Measurements from ENCODE around the gene SLC16A8.
"Not testable (repeated sequence)": the region's sequence is repeated elsewhere in the genome, so short reads cannot be mapped to it uniquely, and the experiment has no call there.

The SLC16A8 gene

DNA sequence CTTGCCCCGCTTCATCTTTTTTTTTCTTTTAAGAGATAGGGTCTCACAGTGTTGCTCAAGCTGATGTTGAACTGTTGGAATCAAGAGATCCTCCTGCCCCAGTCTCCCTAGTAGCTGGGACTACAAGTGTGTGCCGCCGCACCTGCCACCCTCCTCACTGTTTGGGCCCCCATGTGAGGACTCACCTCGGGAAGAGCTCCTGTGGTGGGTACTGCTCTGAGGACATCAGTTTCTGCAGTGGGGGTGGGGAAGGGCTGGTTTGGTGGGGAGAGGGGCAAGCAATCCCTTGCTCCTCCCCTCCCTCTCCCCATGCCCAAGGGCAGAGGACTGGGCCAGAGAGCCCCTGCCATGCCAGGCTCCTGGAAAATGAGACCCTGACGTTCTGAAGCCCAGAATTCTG lies 1.5 kb upstream of the SLC16A8 start:
- DNase-seq = no peak

DNA sequence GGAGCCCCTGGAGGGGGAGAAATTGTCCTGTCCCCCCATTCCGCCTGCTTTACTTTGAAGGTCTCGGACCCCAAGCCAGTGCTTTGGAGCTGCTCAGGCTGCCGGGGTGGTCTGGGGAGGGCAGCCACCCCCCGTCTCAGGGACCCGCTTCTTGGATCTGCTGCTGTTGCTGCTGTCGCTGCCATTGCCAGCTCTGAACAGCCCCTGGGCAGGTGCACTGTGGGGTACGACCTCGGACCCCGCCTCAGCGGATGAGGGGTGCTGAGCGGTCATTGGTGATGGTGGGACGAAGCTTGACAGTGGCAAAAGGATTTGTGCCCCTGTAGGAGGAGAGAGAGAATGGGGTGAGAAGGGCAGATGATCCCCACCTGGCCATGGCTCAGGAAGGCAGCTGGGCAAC lies 1.1 kb upstream of the SLC16A8 start:
- no peak for DNase-seq

DNA sequence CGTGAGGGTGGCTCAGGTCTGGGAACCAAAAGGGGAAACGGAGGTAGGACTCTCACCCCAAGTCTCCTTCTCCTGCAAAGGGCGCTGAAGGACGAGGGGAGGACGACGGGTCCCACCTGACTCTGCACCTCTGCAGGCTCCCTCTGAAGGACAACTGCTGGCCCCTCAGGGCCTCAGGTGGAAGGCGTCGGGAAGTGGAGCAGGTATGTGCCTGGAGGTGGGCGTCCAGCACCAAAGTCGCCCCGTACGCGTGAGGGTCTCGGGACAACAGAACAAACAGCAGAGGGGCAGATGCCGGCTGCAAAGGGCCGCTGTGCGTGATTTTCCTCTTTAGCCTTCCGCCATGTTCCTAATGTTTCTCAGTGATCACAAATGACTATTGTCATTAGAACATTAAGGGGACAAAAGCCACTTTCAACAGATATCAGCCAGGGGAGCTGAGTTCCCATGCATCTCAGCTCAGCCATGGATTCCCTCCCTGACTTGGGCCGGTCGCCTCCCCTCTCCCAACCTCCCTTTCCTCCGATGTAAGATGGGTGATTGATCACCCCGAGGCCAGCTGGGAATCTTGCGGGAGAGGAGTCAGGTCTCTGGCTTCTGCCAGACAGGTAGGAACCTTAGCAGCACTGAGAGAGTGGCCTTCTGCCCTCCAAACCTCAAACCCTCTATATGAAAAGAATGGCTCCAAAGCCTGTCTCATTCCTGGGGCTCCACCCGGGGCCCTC lies 836 bp downstream of the SLC16A8 start:
- peak; percentile 15 for DNase-seq

DNA sequence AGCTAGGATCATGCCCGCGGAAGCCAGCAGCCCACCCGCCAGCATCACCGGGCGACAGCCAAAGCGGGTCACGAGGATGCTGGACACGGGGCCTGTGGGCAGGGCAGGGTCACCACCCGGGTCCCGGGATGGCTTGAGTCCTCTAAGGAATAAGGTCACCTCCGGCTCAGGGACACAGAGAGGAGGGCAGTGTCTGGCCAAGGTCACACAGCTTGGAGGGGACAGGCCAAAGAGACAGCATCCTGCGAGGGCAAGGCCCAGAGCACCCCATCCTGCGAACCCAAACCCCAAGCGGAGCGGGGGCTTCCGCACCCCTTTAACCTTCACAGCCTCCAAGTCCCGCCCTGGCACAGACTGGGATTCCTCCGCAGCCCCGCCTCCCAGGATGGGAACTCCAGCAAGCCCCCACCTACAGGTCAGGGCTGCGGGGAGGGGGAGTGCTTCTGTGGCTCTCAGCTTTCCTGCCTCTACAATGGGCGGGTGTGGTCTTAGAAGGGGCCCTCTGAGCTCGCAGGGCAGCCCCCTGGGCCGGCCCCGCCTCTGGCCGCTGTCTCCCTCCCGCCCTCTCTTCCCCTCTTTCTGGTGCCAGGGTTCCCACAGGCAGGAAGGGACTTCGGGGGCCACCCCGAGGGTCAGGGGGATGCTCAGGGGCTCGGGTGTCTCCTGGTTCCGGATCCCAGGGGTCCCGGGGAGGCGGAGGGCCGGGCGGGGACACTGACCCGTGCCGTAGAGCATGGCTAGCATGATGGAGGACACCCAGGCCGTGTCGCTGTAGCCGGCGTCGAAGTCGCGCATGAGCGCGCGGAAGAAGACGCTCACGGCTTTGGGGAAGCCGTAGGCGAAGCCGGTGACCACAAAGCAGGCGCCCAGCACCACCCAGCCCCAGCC lies 1.8 kb downstream of the SLC16A8 start:
- DNase-seq = no peak

DNA sequence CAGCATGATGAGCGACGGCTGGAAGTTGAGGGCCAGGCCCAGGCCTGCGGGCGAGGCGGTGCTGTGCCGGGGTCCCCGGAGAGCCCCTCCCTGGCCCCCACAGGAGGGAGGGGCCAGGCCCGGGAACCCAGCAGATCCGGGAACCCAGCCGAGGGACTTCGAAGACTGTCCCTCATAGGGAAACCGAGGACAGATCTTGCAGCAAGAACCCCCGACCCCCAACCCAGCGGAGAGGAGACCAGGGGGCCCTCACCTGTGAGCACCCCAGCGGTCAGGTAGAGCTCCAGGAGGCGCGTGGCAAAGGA lies 2.4 kb downstream of the SLC16A8 start:
- DNase-seq = no peak

DNA sequence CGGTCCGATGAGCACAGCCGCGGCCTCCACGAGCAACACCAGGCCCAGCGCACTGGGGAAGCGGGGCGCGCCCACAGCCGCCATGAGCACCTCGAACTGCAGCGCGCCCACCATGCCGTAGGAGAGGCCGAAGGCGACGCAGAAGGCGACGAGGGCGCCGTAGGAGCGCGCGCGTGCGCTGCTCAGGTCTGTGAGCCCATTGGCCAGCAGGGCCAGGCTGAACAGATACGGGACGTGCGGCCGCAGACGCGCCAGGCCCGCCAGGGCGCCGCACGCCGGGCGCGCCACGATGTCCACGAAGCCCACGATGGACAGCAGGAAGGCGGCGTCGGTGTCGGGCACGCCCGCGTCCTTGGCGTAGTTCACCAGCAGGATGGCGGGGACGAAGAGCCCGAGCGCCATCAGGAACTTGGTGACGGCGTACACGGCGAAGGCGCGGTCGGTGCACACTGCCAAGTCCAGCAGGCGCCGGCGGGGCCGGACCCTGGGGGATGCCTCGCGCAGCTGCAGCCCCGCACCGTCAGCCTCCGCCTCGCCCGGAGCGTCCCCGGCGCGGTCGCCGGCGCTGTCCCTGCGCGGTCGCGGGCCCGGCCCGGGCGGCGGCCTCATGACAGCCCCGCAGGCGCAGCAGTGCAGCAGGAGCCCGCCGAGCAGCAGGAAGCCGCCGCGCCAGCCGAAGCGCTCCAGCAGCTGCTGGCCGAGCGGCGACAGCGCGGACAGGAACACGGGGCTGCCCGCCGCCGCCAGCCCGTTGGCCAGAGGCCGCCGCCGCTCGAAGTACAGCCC lies 2.9 kb downstream of the SLC16A8 start:
- DNase-seq = no peak

DNA sequence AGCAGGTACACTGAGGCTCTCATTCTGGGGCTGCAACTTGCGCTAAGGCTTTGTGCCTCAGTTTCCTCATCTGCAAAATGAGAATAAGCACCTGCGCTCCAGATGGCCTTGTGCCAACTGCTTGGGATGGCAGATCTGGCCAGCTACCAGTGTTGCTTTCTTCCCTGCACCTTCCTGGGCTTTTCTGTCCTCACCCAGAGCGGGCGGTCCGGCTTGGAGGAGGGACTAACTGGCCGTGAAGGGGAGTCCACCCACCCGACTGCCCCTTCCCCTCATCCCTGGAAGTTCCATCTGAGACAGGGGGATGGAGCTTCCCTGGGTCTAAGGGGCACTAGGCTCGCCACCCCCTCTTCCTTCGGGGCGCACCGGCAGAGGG lies 3.5 kb downstream of the SLC16A8 start:
- peak; percentile 27 for DNase-seq

DNA sequence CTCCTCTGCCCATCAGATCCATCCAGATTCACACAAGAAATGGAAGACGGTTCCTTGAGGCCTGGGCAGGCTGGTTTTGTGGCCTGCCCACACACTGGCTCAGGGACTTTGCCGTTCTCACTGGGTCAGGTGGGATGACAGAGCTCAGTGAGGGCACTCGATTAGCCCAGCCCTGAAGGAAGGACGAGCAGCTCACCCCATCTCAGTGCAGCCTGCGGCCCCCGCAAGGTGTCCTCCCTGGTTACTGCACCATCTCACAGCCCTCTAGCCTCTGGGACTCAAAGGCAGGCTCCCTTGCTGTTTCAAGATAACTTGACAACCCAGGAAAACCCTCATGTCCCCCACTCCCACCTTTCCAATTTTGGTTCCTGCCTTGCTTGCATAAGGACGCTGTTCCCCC lies 4.2 kb downstream of the SLC16A8 start:
- no peak for DNase-seq

DNA sequence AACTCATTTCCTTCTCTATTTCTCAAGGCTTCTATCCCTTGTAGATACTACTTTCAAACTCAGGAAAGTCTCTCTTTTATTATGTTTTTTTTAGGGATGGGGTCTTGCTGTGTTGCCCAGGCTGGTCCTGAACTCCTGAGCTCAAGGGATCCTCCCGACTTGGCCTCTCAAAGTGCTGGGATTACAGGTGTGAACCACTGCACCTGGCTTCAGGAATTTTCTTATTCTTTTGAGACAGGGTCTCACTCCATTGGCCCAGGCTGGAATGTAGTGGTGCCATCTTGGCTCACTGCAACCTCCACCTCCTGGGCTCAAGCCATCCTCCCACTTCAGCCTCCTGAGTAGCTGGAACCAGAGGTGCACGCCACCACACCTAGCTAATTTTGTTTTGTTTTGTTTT lies 4.8 kb downstream of the SLC16A8 start:
- DNase-seq = not testable (repeated sequence)

DNA sequence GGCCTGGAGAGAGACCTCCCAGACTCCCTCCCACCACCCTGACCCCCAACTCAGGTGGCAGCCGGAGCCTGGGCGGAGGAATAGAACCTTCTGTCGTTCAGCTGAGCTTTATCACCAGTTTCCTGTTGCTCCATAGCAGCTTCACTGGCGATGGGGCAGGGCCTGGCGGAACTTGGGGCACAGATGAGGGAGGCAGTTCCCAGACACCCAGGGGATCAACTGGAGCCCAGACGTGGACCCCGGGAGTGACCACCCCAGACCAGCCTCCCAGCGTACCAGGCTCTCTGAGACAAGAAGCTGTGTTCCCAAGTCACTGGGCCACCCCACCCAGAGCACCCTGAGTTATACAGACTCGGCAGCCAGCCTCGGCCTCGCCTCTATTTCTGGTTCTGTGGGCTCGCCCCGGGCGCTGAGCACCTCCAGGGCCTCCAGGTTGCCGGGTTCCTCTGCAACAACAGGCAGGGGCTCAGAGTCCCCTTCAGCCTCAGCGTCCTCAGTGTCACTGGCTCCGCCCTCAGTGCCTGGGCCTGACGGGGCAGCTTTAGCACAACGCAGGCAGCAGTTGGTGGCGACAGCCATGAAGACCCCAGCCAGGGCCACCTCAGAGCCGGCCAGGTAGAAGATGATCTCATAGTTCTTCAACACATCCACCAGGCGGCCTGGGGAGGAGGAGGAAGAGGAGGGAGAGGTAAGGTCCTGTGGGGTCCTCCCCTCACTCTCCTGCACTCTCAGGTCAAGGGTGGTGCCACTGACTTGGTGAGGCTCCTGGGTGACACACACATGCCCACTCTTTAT lies 5.7 kb downstream of the SLC16A8 start:
- no peak for DNase-seq

DNA sequence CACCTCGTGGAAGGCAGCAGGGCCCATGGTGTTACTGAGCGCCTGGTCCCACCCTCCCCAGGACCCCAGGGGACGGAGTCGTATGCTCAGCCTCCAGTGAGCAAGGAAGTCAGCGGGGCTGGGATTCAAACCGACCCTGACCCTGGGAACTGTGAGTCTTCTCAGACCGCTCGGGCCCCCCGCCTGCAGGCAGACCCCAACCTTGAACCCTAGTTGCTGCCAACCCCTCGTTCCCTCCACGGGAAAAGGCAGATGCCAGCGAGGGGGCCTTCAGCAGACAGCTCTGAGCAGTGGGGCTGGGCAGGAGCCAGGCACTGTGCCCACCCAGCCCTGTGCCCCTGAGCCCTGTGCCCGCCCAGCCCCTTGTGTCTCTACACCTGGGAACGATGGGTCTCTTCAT lies 6.4 kb downstream of the SLC16A8 start:
- no peak for DNase-seq

DNA sequence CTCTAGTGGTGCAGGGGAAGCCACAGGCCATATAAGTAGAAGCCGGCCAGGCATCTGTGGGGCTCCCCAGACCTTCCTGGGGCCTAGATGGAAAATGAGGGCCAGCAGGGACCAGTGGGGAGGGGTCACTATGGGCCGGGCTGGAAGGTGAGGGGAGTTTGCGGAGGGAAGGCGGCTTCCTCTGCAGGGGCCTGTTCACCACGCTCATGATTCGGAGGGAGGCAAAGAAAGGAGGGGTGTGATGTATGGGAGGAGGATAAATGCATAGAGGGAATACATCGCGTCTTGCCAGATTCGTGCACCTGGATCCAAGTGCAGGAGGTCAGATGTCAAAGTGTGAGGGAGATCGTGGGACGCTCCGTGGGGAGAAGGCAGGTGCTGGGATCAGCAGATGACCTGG lies 6.9 kb downstream of the SLC16A8 start:
- DNase-seq = no peak

DNA sequence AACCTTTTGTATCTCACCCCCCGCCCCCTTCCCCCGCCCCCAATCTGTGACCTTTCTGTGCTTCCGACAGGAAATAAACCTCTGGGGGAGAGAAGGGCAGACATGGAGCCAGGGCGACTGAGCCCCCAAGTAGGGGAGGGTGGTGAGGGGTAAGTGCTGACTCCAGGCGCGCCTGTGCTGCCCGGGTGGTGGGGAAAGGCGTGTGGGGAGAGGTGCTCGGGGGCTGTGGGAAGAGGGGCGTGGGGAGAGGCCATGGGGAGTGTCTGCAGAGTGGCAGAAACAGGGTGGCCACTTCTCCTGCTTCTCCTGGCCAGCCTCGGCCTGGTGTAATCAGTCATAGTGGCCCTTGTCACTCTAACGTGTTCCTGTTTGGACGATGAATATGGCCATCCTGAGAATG lies 8.0 kb downstream of the SLC16A8 start:
- no peak for DNase-seq

DNA sequence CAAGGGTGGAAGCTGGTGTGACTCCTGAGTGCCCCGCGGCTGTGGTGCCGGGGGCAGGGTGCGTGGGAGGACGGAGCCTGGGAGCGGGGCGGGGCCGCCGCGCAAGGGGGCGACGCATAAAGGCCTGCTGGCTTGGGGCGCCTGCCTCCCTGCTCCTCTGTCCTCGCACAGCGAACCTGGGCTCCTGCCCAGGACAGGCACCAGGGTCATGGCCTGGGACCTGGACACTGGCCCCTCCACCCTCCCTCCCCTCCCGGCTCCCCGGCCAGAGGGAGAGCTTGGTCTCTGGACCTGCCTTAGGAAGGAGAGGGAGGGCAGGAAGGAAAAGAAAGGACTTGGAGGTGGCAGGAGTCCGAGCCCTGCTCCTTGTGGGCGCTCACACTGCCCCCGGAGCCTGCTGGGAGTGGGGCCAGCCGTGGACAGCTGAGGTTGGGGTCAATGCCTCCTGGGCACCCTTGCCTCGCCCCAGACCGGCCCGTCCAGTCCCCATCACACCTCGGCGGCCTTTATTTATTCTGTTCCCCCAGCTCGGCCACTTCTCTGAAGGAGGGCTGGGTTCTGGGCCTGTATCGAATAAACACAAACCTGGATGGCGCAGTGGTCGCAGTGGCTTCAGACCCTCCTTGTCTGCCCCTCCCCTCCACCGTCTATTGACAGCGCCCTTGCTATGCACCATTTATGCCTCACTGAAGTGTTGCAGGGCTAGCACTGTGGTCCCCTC lies 8.7 kb downstream of the SLC16A8 start:
- DNase-seq = no peak

DNA sequence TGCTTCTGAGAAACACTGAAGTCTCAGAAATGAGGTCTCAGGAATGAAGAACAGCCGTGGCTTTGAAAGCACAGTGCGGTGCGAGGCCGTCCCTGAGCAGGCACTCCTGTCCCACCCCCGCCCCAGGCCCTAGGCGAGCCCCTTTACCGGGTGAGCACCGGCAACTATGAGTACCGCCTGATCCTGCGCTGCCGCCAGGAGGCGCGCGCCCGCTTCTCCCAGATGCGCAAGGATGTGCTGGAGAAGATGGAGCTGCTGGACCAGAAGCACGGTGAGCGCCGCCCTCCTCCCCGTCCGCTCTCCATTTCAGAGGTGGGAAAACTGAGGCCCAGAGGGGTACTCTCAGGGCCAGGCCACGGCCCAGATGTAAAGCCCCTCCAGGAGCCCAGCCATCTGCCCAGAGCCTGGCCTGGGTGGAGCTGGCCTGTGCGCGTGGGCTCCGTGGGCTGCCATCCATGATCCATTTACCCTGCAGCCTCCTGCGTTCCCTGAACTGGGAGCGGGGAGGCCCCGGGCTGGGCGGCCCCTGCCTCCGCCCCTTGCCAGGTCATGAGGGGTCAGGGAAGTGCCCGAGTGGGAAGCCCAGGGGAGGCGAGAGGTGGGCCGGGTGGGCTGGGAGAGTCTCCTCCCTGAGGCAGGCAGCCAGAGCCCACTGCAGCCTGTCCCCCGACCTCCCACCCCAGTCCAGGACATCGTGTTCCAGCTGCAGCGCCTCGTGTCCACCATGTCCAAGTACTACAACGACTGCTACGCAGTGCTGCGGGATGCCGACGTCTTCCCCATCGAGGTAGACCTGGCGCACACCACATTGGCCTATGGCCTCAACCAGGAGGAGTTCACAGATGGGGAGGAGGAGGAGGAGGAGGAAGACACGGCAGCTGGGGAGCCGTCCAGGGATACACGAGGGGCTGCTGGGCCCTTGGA lies 9.5 kb downstream of the SLC16A8 start:
- DNase-seq = no peak

DNA sequence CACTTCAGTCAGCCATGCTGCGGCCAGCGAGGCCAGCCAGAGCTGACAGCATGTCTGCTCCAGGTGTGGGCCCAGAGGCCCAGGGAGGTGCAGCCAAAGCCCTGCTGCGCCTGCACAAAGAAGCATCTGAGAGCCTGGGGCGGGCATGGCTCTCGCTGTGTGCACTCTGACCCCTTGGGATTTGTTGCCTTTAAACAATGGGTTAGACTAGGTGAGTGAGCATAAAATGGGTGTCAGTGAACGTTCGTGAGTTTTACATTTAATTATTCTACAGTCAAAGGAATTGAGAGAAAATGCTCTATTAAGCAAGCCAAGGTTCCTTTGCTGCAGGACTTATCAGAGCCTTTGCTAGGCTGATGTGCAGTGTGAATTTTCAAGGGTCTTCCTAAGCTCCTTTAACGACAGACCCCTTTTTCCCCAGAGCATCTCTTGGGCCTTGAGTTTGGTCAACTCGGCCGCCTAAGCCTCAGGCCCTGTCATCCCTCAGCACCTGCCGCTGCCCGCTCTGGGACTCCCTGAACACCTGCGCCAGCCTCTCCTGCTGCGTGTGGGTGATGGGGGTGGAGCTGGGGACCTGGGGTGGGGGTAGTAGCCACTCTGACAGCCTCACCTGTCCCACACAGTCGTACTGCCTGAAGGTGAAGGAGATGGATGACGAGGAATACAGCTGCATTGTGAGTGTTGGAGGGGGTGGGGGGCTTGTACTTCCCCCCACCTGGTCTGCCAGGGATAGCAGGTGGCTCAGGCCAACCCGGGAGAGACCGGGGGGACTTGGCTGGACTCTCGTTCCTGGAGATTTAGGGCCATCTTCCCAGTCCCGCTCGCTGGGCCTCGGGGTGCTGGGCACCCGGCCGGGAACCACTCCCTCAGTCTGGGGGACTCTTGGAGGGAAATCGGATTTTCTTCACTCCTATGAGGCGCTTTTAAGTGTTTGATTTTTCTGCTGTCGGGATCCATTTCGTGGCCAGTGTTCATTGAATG lies 10.5 kb downstream of the SLC16A8 start:
- DNase-seq = no peak

DNA sequence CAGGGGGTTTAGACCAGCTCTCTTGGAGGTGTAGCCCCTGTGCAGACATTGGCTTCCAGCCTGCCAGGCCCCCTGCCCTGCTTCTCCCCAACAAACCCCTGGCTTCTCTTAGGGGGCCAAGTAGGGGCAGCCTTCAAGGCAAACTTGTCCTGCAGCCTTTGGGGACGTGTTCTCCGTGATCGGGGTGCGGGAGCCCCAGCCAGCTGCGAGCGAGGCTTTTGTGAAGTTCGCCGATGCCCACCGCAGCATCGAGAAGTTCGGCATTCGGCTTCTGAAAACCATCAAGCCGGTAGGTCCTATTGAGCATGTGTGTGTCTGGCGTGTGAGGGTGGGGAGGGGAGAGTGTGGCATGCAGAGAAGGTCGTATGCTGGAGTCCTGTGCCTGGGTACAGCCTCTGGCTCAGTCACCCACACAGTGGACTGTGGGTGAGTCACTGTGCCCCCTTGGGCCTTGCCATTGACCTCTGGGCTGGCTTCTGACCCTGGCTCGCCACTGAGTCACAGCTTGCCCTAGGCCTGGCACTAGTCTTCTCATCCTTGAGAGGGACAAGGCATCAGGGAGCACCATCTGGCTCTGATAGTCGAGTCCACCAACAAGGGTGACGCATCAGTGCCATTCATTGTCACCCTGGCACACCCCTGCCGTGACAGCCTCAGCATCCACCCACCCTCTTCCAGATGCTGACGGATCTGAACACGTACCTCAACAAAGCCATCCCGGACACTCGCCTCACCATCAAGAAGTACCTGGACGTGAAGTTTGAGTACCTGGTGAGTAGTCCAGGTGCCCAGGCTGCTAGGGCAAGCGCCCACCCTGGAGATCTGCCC lies 11.4 kb downstream of the SLC16A8 start:
- no peak for DNase-seq

DNA sequence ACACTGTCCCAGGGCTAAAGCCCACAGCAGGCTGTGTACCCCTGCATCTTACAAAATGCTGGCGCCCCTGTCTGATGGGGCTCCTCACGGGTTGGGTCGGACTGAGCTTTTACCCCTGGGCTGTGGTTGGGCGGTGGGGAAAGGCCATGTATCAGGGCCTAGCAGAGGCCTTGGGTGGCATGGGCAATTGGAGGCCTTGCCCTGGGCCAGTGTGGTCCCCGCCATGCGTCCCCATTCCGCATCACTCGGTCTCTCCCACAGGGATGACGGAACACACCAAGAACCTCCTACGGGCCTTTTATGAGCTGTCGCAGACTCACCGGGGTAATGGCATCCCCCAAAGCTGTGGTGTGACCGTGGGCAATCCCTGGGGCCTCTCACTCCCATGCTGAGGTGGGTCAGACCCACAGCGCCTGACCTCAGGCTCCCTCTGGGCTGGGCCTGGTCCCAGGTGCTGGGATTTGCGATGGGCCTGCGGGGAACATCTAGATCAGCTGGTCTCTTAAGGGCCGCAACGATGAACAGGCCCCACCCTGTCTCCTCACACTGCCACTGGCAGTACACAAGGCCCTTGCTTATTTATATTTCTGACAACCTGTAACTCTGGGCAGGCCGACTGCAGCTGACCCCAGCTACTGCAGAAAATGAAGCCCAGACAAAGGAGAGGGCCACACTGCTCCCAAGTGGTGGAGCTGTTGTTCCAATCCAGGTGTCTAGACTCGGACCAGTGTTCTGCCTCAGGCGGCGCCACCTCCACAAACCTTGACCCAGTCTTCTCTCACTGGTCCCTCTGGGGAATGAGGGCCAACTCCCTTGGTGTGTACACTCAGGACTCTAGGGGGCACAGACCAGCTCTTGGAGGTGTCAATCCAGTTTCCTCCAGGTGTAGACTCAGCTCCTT lies 12.3 kb downstream of the SLC16A8 start:
- no peak for DNase-seq
